PFSK-1 (cell line): ENCODE data around the gene GNAT3.

ENCODE experiments used
- FOXP2 ChIP-seq: optimal IDR thresholded peaks from 2 replicates; pipeline ENCODE3; 2011; ENCODE audit warnings: borderline replicate concordance, control low read depth, inconsistent platforms; ENCODE audit not compliant: insufficient read depth; ENCODE audit errors: extremely low read length, extremely low read depth
- POLR2AphosphoS5 ChIP-seq: IDR thresholded peaks from 2 replicates; pipeline ENCODE4 v1.6.1; 2012; ENCODE audit warnings: low read depth, mild to moderate bottlenecking, control low read depth, low read length, moderate library complexity
- REST ChIP-seq, 2 experiments: IDR thresholded peaks; 2 replicates each; pipeline versions ENCODE4 v1.6.1 to v1.8.0; 2011 to 2012; ENCODE audit warnings: low read depth in 2 of 2, low read length in 2 of 2, control low read depth in 1 of 2, inconsistent platforms in 1 of 2, mild to moderate bottlenecking in 1 of 2, moderate library complexity in 1 of 2; ENCODE audit not compliant: insufficient read depth in 1 of 2
- SIN3A ChIP-seq: IDR thresholded peaks from 2 replicates; pipeline ENCODE4 v1.6.1; 2012; ENCODE audit warnings: mild to moderate bottlenecking, low read length, moderate library complexity, borderline replicate concordance; ENCODE audit not compliant: insufficient read depth
- TAF1 ChIP-seq: IDR thresholded peaks from 2 replicates; pipeline ENCODE4 v1.6.1; 2012; ENCODE audit warnings: low read length, control low read depth, borderline replicate concordance; ENCODE audit not compliant: insufficient read depth

The GNAT3 gene

GRCh38 chr7:80429181-80429580 is 82.7 kb downstream of the GNAT3 start:
- TF ChIP-seq TAF1 (no peak), POLR2AphosphoS5 (no peak), FOXP2 (no peak), REST (IDR thresholded peaks at IDR 0.05; ENCODE audit: insufficient read depth in 1 of 2, low read depth in 2 of 2, low read length in 2 of 2) (no peak), SIN3A (no peak)

- TF ChIP-seq POLR2AphosphoS5 (no peak), REST (IDR thresholded peaks at IDR 0.05; ENCODE audit: insufficient read depth in 1 of 2, low read depth in 2 of 2, low read length in 2 of 2) (no peak), SIN3A (no peak), TAF1 (no peak), FOXP2 (no peak)
Measured at GRCh38 chr7:80428161-80429054, 83.5 kb downstream of the GNAT3 start.

- TF ChIP-seq REST (IDR thresholded peaks at IDR 0.05; ENCODE audit: insufficient read depth in 1 of 2, low read depth in 2 of 2, low read length in 2 of 2) = no peak
- TF ChIP-seq FOXP2 = no peak
- TF ChIP-seq POLR2AphosphoS5 = no peak
Measured at GRCh38 chr7:80427218-80427617, 84.6 kb downstream of the GNAT3 start.

GRCh38 chr7:80420876-80421275 is 91.0 kb downstream of the GNAT3 start:
- no peak for TF ChIP-seq SIN3A
- TF ChIP-seq REST (IDR thresholded peaks at IDR 0.05; ENCODE audit: insufficient read depth in 1 of 2, low read depth in 2 of 2, low read length in 2 of 2) = no peak
- TF ChIP-seq POLR2AphosphoS5 = no peak
- no peak for TF ChIP-seq FOXP2
- no peak for TF ChIP-seq TAF1
